COR-L47 (cell line): ENCODE data around the gene LRRIQ4.
A peak's percentile ranks its signal among the peaks of the same experiment; 100 is the strongest.

Experiments used
- DNase-seq: peaks from one replicate; lab custom pipeline; 2025; lab: John Stamatoyannopoulos, UW

LRRIQ4 gene

GRCh38 chr3:169812332-169813235 is at the start of gene LRRIQ4, which contains the start of gene LRRC34:
TSS of gene LRRIQ4 (plus strand) at chr3:169812870. CDS start at chr3:169821922, 9,052 bp downstream.
TSS of gene LRRC34 (minus strand) at chr3:169812904. CDS start at chr3:169812548, 356 bp downstream.
- DNase-seq, result peak; percentile 97

GRCh38 chr3:169764312-169764881 is 48.3 kb upstream of the LRRIQ4 start:
- peak; percentile 50 for DNase-seq

- DNase-seq, result peak; percentile 99
These were observed 47.6 kb upstream of the LRRIQ4 start, which contains the start of gene TERC for GRCh38 chr3:169764882-169765612. TSS of gene TERC (minus strand) at chr3:169765060.

- peak; percentile 45 for DNase-seq
These were observed 43.1 kb upstream of the LRRIQ4 start, which contains the start of gene ACTRT3 for GRCh38 chr3:169769287-169770181. TSS of gene ACTRT3 (minus strand) at chr3:169769561. CDS start at chr3:169769520, 41 bp downstream.

- peak; percentile 90 for DNase-seq
These were observed 41.0 kb upstream of the LRRIQ4 start for GRCh38 chr3:169771497-169772304.

- DNase-seq, result peak; percentile 90
These were observed 40.3 kb upstream of the LRRIQ4 start for GRCh38 chr3:169772305-169772896.

- DNase-seq, result peak; percentile 94
These were observed 39.5 kb upstream of the LRRIQ4 start, which contains the start of gene MYNN for GRCh38 chr3:169772897-169773816. TSS of gene MYNN (plus strand) at chr3:169773396. CDS start at chr3:169774296, 900 bp downstream.

GRCh38 chr3:169774186-169774585 is 38.5 kb upstream of the LRRIQ4 start:
- no peak for DNase-seq

- DNase-seq, result no peak
These were observed 34.8 kb upstream of the LRRIQ4 start for GRCh38 chr3:169777822-169778221.

- no peak for DNase-seq
These were observed 31.9 kb upstream of the LRRIQ4 start for GRCh38 chr3:169780742-169781141.

- DNase-seq, result no peak
These were observed 31.3 kb upstream of the LRRIQ4 start for GRCh38 chr3:169781209-169781855.

- DNase-seq, result no peak
These were observed 25.6 kb upstream of the LRRIQ4 start for GRCh38 chr3:169787120-169787519.

- no peak for DNase-seq
These were observed 24.9 kb upstream of the LRRIQ4 start for GRCh38 chr3:169787791-169788190.

- no peak for DNase-seq
These were observed 22.5 kb upstream of the LRRIQ4 start for GRCh38 chr3:169790219-169790618.

GRCh38 chr3:169790687-169791429 is 21.8 kb upstream of the LRRIQ4 start:
- DNase-seq, result no peak

- no peak for DNase-seq
These were observed 20.3 kb upstream of the LRRIQ4 start for GRCh38 chr3:169792359-169792758.

GRCh38 chr3:169804681-169805080 is 8.0 kb upstream of the LRRIQ4 start:
- DNase-seq, result no peak
